Measurements from ENCODE around the gene NTMT1.

- TF ChIP-seq POLR2AphosphoS5 (IDR thresholded peaks at IDR 0.05; ENCODE audit: low read depth, low read length) = no peak
- no peak for TF ChIP-seq POLR2A (IDR thresholded peaks at IDR 0.05; ENCODE audit: low read depth, low read length)
- no peak for TF ChIP-seq TAF1 (IDR thresholded peaks at IDR 0.05; ENCODE audit: low read depth, low read length)
- no peak for TF ChIP-seq PAX5 (IDR thresholded peaks at IDR 0.05; ENCODE audit: insufficient read depth, low read length, severe bottlenecking)
- no peak for TF ChIP-seq POU2F2 (IDR thresholded peaks at IDR 0.05; ENCODE audit: low read depth, low read length)
These were observed 5.7 kb downstream of the NTMT1 start for GRCh38 chr9:129631674-129632129.
